ENCODE data around the gene TM9SF2.

Gene TM9SF2

DNA sequence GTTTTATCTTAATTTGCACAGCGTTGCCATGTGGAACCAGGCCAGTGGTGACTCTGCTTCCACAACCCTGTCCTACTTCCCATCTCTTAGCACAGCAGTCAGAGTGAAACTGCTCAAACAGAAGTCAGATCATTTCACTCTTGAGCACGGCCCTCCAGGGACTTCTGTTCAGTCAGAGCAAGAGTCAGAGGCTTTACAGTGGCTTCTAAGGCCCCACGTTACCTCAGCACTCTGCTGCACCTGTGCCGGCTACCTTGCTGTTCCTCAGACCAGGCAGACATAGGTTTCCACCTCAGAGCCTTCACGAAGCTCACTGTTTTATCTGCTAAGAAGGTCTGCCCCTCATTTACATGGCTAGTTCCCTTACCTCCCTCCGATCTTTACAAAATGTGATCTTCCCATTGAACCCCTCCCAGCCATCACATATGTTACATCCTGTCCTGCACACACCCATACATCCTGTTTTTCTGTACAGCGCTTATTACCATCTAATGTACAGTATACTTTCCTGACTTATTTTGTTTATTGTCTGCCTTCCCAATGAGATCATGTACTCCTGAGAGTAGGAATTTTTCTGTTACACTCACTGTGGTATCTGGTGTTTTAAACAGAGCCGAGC is 41.6 kb downstream of the TM9SF2 start:
- TF ChIP-seq GATA3 (IDR thresholded peaks at IDR 0.05; ENCODE audit: low read depth, low read length): no peak
- no peak for TF ChIP-seq GATA2 (IDR thresholded peaks at IDR 0.05; ENCODE audit: low read depth, low read length)

DNA sequence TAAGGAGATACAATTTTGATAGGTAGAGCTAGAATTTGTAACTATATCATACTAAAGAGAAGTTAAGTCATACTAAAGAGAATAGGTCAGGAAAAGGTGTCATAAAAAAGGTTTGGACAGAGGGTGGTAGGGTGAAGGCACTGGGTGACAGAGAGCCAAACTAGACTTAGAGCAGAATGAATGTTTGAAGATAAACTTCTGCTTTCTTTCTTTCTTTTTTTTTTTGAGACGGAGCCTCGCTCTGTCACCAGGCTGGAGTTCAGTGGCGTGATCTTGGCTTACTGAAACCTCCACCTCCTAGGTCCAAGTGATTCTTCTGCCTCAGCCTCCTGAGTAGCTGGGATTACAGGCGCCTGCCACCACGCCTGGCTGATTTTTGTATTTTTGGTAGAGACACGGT is 44.1 kb downstream of the TM9SF2 start:
- TF ChIP-seq GATA3 (IDR thresholded peaks at IDR 0.05; ENCODE audit: low read depth, low read length) (no peak), GATA2 (IDR thresholded peaks at IDR 0.05; ENCODE audit: low read depth, low read length) (no peak)

DNA sequence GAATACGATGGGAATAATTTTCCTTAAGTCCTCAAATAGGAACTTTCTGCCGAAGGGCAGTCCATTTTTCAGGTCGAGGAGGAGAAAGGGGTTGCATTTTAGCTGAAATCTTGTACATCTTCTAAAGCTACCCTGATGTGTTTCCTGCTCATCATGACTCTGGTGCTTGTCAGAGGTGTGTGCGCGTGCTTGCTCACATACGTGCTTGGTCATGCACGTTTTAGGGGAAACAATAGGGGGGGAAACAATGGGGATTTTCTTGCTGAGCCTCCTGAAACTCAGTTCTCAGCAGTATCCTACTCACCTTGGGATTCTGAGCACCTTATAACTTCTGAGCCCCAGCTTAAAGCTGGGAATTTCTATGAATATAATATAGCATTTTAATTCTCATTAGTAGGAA is 44.7 kb downstream of the TM9SF2 start:
- no peak for TF ChIP-seq GATA2 (IDR thresholded peaks at IDR 0.05; ENCODE audit: low read depth, low read length)
- TF ChIP-seq GATA3 (IDR thresholded peaks at IDR 0.05; ENCODE audit: low read depth, low read length): no peak

DNA sequence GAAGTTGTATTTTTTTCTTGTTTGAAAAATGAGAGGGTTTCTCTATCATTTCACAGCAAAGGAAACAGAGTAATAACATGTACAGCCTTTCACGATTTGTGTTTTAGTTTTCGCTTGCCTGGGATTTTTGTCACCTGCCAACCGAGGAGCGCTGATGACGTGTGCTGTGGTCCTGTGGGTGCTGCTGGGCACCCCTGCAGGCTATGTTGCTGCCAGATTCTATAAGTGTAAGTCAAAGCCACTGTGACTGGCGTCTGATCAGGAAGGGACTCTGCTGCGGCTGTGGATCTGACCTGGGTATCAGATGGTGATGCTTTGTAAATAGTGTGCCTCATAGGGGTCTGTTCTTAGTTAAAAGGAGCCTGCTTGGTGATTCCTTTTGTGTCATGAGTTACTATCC is 45.6 kb downstream of the TM9SF2 start:
- no peak for TF ChIP-seq GATA2 (IDR thresholded peaks at IDR 0.05; ENCODE audit: low read depth, low read length)

DNA sequence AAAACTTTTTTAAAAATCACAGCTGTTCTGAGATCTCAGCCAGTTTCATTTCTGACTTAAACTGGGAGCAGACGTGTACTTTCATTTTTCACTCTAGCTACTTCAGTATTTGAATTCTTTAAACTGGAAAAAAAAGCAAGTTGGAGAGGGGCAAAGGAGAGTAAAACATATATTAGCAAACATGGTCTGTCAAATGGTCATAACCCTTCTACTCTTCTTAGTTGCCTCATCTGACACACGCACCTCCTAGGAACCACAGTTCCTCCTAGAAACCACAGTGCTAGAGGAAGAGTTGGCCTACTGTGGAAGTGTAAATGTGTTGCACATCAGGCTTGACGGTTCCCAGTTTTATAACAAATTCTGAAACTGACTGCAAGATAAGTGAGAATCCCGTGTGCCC is 47.2 kb downstream of the TM9SF2 start:
- TF ChIP-seq GATA2 (IDR thresholded peaks at IDR 0.05; ENCODE audit: low read depth, low read length): no peak
- no peak for TF ChIP-seq GATA3 (IDR thresholded peaks at IDR 0.05; ENCODE audit: low read depth, low read length)

DNA sequence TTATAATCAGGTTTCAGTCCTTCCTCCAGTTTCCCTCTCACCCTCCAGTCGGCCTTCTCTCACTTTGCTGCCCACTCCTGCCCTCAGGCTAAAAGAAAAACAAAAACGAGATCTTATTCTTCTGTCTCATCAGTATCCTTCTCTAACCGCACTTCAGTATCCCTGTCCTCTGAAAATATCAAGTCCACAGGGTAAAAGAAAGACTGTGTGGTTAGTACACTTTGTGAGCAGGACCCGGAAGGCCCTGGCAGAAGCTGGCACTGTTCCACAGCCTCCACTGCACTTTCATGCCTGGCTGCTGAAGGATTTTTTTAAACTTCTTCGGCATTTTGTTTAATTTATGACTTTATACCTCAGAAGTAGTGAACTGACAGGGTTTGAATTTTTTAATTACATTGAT is 51.8 kb downstream of the TM9SF2 start:
- TF ChIP-seq GATA2 (IDR thresholded peaks at IDR 0.05; ENCODE audit: low read depth, low read length) (no peak), GATA3 (IDR thresholded peaks at IDR 0.05; ENCODE audit: low read depth, low read length) (no peak)

DNA sequence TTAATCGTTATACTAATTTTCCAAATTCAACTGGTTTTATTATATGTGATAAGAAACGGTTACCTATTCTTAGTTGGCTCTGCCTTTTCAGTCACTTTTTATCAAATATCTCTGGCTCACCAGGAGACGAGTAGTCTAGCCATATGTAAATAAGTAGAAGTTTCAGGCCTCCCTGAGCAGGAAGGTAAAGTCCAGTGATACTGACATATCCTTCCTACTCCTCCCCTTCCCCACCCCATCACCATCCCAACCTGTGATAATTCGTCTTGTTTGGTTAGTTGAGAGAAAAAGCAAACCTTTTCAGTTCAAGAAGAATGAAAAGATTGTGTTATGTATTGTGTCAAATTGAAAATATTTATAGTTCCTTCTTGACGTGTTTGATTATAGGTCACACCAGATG is 53.9 kb downstream of the TM9SF2 start:
- no peak for TF ChIP-seq GATA2 (IDR thresholded peaks at IDR 0.05; ENCODE audit: low read depth, low read length)
- TF ChIP-seq GATA3 (IDR thresholded peaks at IDR 0.05; ENCODE audit: low read depth, low read length): no peak

DNA sequence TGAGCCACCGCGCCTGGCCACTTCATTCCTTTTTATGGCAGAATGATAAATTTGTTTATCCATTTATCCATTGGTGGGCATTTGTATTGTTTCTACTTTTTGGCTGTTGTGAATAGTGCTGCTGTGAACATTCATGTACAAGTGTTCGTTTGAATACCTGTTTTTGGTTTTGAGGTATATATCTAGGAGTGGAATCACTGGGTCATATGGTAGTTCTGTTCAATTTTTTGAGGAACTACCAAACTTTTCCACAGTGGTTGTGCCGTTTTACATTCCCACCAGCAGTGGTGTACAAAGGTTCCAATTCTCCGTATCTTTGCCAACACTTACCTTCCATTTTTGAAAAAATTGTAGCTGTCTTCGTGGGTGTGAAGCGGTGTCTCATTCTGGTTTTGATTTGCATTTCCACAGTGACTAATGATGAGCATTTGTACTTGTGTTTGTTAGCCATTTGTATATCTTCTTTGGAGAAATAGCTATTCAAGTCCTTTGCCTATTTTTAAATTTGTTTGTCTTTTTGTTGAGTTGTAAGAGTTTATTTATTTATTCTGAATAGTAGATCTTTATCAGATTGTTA is 55.7 kb downstream of the TM9SF2 start:
- TF ChIP-seq GATA3 (IDR thresholded peaks at IDR 0.05; ENCODE audit: low read depth, low read length) (no peak), GATA2 (IDR thresholded peaks at IDR 0.05; ENCODE audit: low read depth, low read length) (no peak)

DNA sequence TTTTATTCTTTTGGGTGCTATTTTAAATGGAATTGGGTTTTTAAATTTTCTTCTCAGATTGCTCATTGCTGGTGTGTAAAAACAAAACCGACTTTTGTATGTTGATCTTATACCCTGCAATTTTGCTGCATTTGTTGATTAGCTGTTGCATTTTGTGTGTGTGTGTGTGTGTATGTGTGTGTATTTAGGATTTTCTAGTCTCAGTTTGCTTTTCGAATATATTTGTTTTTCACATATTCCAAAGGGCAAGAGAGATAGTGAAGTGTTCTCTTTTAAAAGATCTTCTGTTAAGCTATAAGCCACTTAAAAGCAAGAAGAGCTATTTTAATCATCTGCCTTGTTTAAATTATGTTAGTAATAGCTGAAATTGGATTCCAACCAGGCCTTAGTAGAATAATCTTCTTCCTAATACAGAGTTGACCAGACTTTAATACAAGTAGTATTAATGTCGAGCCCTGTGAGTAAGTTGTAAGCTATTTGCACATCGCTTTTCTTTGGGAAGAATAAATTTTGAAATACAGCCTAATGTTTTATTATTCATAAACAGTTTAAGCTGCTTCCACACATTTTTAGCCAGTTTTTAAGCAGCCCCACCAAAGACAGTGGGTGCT is 57.4 kb downstream of the TM9SF2 start:
- no peak for TF ChIP-seq GATA2 (IDR thresholded peaks at IDR 0.05; ENCODE audit: low read depth, low read length)
- TF ChIP-seq GATA3 (IDR thresholded peaks at IDR 0.05; ENCODE audit: low read depth, low read length): no peak

DNA sequence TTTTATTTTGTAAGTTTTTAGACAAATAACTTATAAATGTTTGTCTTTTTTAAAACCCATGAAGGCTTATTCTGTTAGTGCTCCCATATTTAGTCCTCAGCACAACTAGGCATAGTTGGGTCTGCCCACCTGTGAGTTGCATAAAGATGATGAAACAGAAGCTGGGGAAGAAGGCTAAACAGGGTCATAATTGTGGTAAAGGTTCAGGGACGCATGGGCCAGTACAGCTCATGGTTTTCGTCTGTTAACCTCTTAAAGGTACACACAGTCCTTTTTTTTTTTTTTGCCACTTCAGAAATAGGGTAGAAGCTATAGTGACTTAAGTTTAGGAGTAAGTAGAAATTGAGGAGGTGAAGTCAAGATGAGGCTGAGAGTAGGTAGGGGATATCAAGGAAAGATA is 58.3 kb downstream of the TM9SF2 start:
- TF ChIP-seq GATA3 (IDR thresholded peaks at IDR 0.05; ENCODE audit: low read depth, low read length): no peak
- no peak for TF ChIP-seq GATA2 (IDR thresholded peaks at IDR 0.05; ENCODE audit: low read depth, low read length)

DNA sequence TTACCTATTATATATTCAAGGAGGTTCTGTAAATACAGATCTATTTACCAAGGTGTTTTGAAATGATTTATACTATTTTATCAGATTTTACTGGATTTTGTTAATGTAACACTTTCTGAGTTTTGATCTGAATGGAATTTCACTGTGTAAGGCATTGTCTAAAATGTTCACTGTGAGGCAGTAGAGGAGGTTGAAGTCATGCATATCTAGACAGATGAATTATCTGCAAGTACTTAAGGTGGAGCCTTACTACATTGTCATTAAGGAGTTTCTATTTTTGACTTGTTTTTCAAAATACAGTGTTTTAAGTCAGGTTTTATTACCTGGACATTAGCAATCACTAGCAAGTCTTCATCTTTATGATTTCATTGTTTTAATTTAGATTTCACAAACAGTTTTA is 62.1 kb downstream of the TM9SF2 start:
- TF ChIP-seq GATA2 (IDR thresholded peaks at IDR 0.05; ENCODE audit: low read depth, low read length): no peak
- no peak for TF ChIP-seq GATA3 (IDR thresholded peaks at IDR 0.05; ENCODE audit: low read depth, low read length)

DNA sequence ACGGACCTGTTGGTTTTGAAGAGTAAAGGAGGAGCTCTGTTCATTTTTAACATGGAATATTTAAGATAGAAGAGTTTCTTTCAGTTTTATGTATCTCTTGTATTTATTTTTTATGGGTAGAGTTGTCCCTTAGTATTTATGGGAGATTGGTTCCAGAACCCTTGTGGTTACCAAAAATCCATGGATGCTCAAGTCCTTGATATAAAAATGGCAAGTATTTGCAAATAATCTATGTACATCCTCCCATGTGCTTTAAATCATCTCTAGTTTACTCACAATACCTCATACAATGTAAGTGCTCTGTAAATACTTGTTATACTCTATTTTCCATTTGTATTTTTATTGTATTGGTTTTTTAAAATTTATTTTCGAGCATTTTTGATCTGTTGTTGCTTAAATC is 63.1 kb downstream of the TM9SF2 start:
- TF ChIP-seq GATA3 (IDR thresholded peaks at IDR 0.05; ENCODE audit: low read depth, low read length): no peak

DNA sequence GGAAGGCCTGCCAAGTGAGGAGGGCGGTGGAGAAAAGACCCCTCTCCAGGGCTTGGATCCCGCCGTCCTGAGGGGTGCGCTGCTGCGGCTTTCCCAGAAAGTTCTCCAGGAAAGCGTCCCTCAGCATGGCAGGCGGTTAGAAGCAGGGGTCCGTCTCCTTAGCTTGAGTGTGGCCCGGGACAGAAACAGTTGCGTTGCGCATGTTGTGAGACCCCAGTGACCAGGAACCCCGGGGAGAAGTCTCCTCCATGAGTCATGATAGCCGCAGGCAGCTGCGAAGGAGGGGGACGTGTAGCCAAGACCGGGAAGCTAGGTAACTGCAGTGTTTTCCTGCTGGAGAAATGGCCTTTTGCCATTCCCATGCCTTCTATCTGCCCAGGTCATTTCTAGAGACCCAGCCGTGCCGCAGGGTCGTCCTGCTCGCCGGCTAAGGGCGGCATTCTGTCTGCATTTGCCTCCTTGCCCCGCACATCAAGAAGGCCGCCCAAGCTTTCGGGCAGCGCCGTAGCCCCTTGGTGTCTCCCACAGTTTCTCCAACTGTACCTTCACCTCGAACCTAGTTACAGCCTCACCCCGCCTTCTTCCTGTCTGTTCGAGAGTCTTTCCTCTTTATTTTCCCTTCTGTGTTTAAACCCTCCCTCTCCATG is 64.3 kb downstream of the TM9SF2 start:
- TF ChIP-seq GATA3 (IDR thresholded peaks at IDR 0.05; ENCODE audit: low read depth, low read length): no peak
- no peak for TF ChIP-seq GATA2 (IDR thresholded peaks at IDR 0.05; ENCODE audit: low read depth, low read length)

DNA sequence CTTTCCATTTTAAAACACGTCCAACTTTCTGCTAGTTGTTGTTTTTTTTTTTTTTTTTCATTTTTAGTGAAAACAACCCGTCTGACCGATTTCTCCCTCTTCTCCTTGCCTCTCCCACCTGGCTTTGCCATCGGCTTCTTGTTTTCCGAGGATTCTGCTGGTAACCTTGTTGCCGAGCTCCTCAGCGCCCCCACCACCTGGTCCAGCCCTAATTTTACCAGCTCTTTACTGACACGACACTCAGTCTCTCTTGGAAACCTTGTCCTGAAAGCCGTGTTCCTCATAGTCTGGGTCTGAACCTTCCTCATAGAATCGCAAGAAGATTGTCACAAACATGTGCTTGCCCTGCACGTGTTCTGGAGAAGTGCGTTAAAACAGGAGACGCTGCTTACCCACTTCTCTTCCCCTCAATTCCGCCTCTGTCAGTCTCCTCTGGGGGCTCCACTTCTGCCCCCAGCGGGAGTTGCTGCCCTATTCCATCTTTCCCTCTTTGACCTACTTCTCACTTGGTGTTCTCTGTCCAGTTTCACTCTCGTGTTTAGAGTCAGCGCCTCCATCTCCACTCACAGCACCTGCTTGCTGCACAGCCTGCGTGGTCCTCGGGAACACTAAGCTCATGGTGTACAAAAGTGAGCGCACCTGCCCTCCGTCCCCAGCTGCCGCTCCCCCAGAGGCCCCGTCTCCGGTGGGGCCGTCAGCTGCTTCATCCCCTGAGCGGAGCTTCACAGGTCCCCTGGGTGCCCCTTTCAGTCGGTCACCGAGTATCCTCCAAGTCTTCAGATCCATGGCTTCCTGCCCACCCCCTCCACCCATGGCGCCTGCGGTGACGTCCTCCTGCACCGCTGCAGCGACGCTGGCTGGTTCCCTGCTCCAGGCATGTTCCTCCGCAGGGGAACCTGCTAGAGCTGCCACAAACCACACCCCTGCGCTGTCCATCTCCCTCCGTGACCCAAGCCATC is 65.1 kb downstream of the TM9SF2 start:
- no peak for TF ChIP-seq GATA2 (IDR thresholded peaks at IDR 0.05; ENCODE audit: low read depth, low read length)
- TF ChIP-seq GATA3 (IDR thresholded peaks at IDR 0.05; ENCODE audit: low read depth, low read length): no peak

Data from SH-SY5Y (cell line).